Neural cell (in vitro differentiated cells): ENCODE measurements around the gene GPR35. TPM values are rescaled to one million over a fixed set of nuclear protein-coding genes. Genes with fewer than 3 reads are reported as not detected.

Experiments used
- H2AFZ ChIP-seq: fragments of 200-600, 300-800 bp; sonication (generic), shearing (Covaris generic); 2 replicates; pipeline ENCODE4 v1.6.0; 2014; ENCODE audit warnings: low read depth, mild to moderate bottlenecking, antibody characterized with exemption, low read length, moderate library complexity
- H3F3A ChIP-seq: fragments of 200-600 bp; shearing (Covaris generic); 2 replicates; pipeline ENCODE4 v1.6.1; 2016; ENCODE audit warnings: mild to moderate bottlenecking, moderate library complexity, mixed read lengths, antibody characterized with exemption, low read length; ENCODE audit not compliant: insufficient read depth, poor library complexity, severe bottlenecking
- H3K27ac ChIP-seq: fragments of 200-600, 300-800 bp; sonication (generic), shearing (Covaris generic); 2 replicates; pipeline ENCODE4 v1.5.1; 2014; ENCODE audit warnings: mild to moderate bottlenecking, low read length, moderate library complexity
- H3K27me3 ChIP-seq: fragments of 300-800, 200-600 bp; sonication (generic), shearing (Covaris generic); 2 replicates; pipeline ENCODE4 v1.6.0; 2014; ENCODE audit warnings: mild to moderate bottlenecking, low read depth, low read length, moderate library complexity; ENCODE audit not compliant: insufficient read depth
- H3K36me3 ChIP-seq: fragments of 300-800, 200-600 bp; sonication (generic), shearing (Covaris generic); 2 replicates; pipeline ENCODE4 v1.5.1; 2014; ENCODE audit warnings: mild to moderate bottlenecking, antibody characterized with exemption, low read length, moderate library complexity; ENCODE audit not compliant: insufficient read depth
- H3K4me2 ChIP-seq: fragments of 300-800, 200-600 bp; sonication (generic), shearing (Covaris generic); 2 replicates; pipeline ENCODE4 v1.6.0; 2014; ENCODE audit warnings: mild to moderate bottlenecking, low read length
- H3K4me3 ChIP-seq: fragments of 300-800, 200-600 bp; sonication (generic), shearing (Covaris generic); 2 replicates; pipeline ENCODE4 v1.5.1; 2014; ENCODE audit warnings: mild to moderate bottlenecking, low read length, moderate library complexity
- H3K79me2 ChIP-seq: fragments of 200-600 bp; shearing (Covaris generic); replicated peaks from 2 replicates; pipeline ENCODE4 v1.6.0; 2014; ENCODE audit warnings: mild to moderate bottlenecking, low read length, moderate library complexity; ENCODE audit not compliant: insufficient read depth
- H3K9ac ChIP-seq: fragments of 300-800, 200-600 bp; sonication (generic), shearing (Covaris generic); 2 replicates; pipeline ENCODE4 v1.6.1; 2016; ENCODE audit warnings: mild to moderate bottlenecking, low read length, mixed read lengths
- H3K9me2 ChIP-seq: fragments of 200-600 bp; shearing (Covaris generic); 2 replicates; pipeline ENCODE4 v1.6.1; 2016; ENCODE audit warnings: mild to moderate bottlenecking, low read length, mixed read lengths; ENCODE audit not compliant: insufficient read depth
- H3K9me3 ChIP-seq: fragments of 200-600, 300-800 bp; sonication (generic), shearing (Covaris generic); 2 replicates; pipeline ENCODE4 v1.6.1; 2016; ENCODE audit warnings: mild to moderate bottlenecking, mixed run types, low read length, moderate library complexity, mixed read lengths
- H4K20me1 ChIP-seq: fragments of 200-600 bp; shearing (Covaris generic); 2 replicates; pipeline ENCODE4 v1.6.1; 2016; ENCODE audit warnings: mild to moderate bottlenecking, mixed run types; ENCODE audit not compliant: insufficient read depth
- EP300 ChIP-seq: fragments of 450-650 bp; conservative IDR thresholded peaks from 2 replicates; pipeline ENCODE4 v1.6.1; 2014; ENCODE audit warnings: antibody characterized with exemption, mild to moderate bottlenecking, moderate library complexity; ENCODE audit not compliant: poor library complexity, severe bottlenecking
- EZH2 ChIP-seq: fragments of 200-600, 300-800 bp; shearing (Covaris generic), sonication (generic); IDR thresholded peaks from 2 replicates; pipeline ENCODE4 v1.6.1; 2014; ENCODE audit warnings: antibody characterized with exemption, low read length, borderline replicate concordance, mild to moderate bottlenecking; ENCODE audit not compliant: insufficient read depth, poor library complexity, severe bottlenecking
- MXI1 ChIP-seq: fragments of 450-650 bp; conservative IDR thresholded peaks from 2 replicates; pipeline ENCODE4 v1.6.1; 2014; ENCODE audit warnings: antibody characterized with exemption, mild to moderate bottlenecking; ENCODE audit not compliant: poor library complexity, severe bottlenecking
- POLR2AphosphoS5 ChIP-seq: IDR thresholded peaks from 2 replicates; pipeline ENCODE4 v1.6.1; 2012
- RAD21 ChIP-seq: fragments of 450-650 bp; conservative IDR thresholded peaks from 2 replicates; pipeline ENCODE4 v1.6.1; 2014; ENCODE audit warnings: antibody characterized with exemption, mild to moderate bottlenecking, moderate library complexity
- SMC3 ChIP-seq: fragments of 450-650 bp; conservative IDR thresholded peaks from 2 replicates; pipeline ENCODE4 v1.6.1; 2014; ENCODE audit warnings: antibody characterized with exemption, mild to moderate bottlenecking, moderate library complexity; ENCODE audit not compliant: poor library complexity
- TAF1 ChIP-seq: IDR thresholded peaks from 2 replicates; pipeline ENCODE4 v1.6.1; 2012; ENCODE audit warnings: low read depth
- polyA plus RNA-seq: library from polyadenylated mRNA; depleted of rRNA; stranded (reverse); fragments of >200 nt; gene quantifications from 2 replicates; pipeline ENCODE4 v1.2.3, GENCODE V29; 2014
- TF ChIP-seq, protein P1 (sequence below): fragments of 450-650 bp; IDR thresholded peaks from 2 replicates; pipeline ENCODE4 v1.5.1; 2014; ENCODE audit warnings: antibody characterized with exemption, mild to moderate bottlenecking, moderate library complexity; ENCODE audit not compliant: poor library complexity, severe bottlenecking
- TF ChIP-seq, protein P2 (sequence below): IDR thresholded peaks from 2 replicates; pipeline ENCODE4 v1.6.1; 2012; ENCODE audit warnings: borderline replicate concordance

The GPR35 gene
- polyA plus RNA-seq, 1 donor from 2014 or later = 2.8 TPM

DNA sequence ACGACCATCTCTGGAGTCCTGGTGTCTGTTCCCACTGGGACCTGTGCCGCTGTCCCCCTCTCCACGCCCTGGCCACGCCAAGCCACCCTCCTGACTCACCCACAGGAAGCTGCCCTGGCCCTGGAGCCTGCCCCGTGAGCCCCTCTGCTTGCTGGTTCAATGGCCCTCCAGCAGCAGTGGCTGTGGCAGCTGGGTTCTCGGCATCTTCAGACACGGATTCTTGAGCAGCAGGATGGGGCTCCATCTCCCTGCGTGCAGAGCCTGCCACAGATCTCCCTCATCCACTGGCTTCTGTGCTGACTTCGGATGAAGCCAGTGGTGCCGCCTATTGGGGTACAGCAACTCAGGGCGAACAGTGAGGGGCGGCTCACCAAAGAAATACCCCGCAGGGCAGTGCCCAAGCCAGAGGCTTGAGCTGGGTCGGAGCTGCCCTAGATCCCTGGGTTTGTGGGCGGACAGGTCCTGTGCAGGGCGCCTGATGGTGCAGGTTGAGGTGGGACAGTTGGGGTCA, 24.8 kb upstream of the GPR35 start:
- no peak overlapping the region for H3K27ac ChIP-seq
- H3K9me3 ChIP-seq = no peaks in the 10 kb centered on the region
- H4K20me1 ChIP-seq = no peaks in the 10 kb centered on the region
- no peaks in the 10 kb centered on the region for H3K79me2 ChIP-seq
- H3K9ac ChIP-seq = no peak overlapping the region
- H3K4me2 ChIP-seq = no peak overlapping the region
- H3K4me3 ChIP-seq = no peak overlapping the region
- H3K27me3 ChIP-seq = no peaks in the 10 kb centered on the region
- no peak for TF ChIP-seq RAD21
- TF ChIP-seq POLR2AphosphoS5 = no peak
- no peak for TF ChIP-seq MXI1
- TF ChIP-seq SMC3 = no peak
- TF ChIP-seq, protein P1, sequence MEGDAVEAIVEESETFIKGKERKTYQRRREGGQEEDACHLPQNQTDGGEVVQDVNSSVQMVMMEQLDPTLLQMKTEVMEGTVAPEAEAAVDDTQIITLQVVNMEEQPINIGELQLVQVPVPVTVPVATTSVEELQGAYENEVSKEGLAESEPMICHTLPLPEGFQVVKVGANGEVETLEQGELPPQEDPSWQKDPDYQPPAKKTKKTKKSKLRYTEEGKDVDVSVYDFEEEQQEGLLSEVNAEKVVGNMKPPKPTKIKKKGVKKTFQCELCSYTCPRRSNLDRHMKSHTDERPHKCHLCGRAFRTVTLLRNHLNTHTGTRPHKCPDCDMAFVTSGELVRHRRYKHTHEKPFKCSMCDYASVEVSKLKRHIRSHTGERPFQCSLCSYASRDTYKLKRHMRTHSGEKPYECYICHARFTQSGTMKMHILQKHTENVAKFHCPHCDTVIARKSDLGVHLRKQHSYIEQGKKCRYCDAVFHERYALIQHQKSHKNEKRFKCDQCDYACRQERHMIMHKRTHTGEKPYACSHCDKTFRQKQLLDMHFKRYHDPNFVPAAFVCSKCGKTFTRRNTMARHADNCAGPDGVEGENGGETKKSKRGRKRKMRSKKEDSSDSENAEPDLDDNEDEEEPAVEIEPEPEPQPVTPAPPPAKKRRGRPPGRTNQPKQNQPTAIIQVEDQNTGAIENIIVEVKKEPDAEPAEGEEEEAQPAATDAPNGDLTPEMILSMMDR = no peak
- TF ChIP-seq EZH2 = no peak
- TF ChIP-seq EP300 = no peak
- no peak for TF ChIP-seq TAF1
- TF ChIP-seq, protein P2, sequence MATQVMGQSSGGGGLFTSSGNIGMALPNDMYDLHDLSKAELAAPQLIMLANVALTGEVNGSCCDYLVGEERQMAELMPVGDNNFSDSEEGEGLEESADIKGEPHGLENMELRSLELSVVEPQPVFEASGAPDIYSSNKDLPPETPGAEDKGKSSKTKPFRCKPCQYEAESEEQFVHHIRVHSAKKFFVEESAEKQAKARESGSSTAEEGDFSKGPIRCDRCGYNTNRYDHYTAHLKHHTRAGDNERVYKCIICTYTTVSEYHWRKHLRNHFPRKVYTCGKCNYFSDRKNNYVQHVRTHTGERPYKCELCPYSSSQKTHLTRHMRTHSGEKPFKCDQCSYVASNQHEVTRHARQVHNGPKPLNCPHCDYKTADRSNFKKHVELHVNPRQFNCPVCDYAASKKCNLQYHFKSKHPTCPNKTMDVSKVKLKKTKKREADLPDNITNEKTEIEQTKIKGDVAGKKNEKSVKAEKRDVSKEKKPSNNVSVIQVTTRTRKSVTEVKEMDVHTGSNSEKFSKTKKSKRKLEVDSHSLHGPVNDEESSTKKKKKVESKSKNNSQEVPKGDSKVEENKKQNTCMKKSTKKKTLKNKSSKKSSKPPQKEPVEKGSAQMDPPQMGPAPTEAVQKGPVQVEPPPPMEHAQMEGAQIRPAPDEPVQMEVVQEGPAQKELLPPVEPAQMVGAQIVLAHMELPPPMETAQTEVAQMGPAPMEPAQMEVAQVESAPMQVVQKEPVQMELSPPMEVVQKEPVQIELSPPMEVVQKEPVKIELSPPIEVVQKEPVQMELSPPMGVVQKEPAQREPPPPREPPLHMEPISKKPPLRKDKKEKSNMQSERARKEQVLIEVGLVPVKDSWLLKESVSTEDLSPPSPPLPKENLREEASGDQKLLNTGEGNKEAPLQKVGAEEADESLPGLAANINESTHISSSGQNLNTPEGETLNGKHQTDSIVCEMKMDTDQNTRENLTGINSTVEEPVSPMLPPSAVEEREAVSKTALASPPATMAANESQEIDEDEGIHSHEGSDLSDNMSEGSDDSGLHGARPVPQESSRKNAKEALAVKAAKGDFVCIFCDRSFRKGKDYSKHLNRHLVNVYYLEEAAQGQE = no peak
- no peaks in the 10 kb centered on the region for H3K36me3 ChIP-seq
- no peaks in the 10 kb centered on the region for H3K9me2 ChIP-seq
- no peak overlapping the region for H2AFZ ChIP-seq
- no peaks in the 10 kb centered on the region for H3F3A ChIP-seq

DNA sequence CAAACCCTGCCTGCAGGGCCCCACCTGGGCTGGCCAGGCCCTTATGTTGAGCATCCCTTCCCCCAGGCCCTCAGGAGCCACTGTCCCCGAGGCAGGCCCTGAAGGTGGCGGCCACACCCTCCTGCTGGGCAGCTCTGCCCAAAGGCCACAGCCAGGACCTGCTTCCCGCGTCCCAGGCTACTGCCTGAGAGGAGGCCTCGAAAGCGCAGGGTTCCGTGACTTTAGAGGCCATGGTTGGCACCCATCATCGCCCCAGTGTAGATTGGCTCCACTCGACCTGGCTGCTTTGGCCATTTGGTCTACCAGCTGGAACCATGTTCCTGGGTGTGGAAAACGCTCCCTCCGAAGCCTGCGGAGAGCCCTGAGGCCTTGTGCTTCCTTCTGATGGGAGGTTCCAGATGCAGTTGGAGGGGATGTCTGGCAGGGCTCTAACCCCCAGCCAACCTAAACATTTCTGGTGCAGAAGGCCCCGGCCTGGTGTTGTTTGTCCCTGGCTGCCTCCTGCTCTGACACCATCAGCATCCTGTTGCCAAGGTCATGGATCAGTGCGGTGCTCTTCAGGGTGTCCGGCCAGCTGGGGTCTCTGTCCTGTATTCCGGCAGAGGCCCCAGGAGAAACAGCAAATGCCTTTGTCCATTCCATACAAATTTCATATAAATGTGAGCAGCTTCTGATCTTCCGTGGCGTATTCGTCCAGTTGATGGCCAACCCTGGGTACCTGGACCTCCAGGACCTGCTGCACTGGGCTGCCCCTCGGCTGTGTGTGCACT, 24.0 kb upstream of the GPR35 start:
- H2AFZ ChIP-seq = no peak overlapping the region
- H3K4me3 ChIP-seq = no peak overlapping the region
- no peak overlapping the region for H3K9ac ChIP-seq
- no peaks in the 10 kb centered on the region for H3K9me3 ChIP-seq
- no peaks in the 10 kb centered on the region for H3F3A ChIP-seq
- H4K20me1 ChIP-seq = no peaks in the 10 kb centered on the region
- TF ChIP-seq, protein P2 = no peak
- TF ChIP-seq POLR2AphosphoS5 (no peak), TAF1 (no peak), MXI1 (no peak), RAD21 (no peak), EP300 (no peak), EZH2 (no peak), SMC3 (no peak)
- TF ChIP-seq, protein P1 = no peak
- no peaks in the 10 kb centered on the region for H3K36me3 ChIP-seq
- H3K4me2 ChIP-seq = no peak overlapping the region
- H3K9me2 ChIP-seq = no peaks in the 10 kb centered on the region
- H3K79me2 ChIP-seq = no peaks in the 10 kb centered on the region
- H3K27me3 ChIP-seq = no peaks in the 10 kb centered on the region
- H3K27ac ChIP-seq = no peak overlapping the region
